Mesodermal cell (in vitro differentiated cells): ENCODE data around the gene MAP10.
"Not testable (repeated sequence)": the region's sequence is repeated elsewhere in the genome, so short reads cannot be mapped to it uniquely, and the experiment has no call there.

ENCODE experiments used
- H3K27ac ChIP-seq: 2 replicates; pipeline ENCODE4 v1.7.0; 2013; ENCODE audit warnings: mild to moderate bottlenecking, low read depth, low read length, moderate library complexity; ENCODE audit not compliant: severe bottlenecking
- H3K36me3 ChIP-seq: 2 replicates; pipeline ENCODE4 v1.7.1; 2013; ENCODE audit warnings: mild to moderate bottlenecking, low read length, moderate library complexity; ENCODE audit not compliant: control insufficient read depth, insufficient read depth
- H3K4me1 ChIP-seq: one replicate; pipeline ENCODE4 v1.7.1; 2013; ENCODE audit warnings: mild to moderate bottlenecking, low read length; ENCODE audit not compliant: insufficient read depth, control insufficient read depth, poor library complexity, severe bottlenecking
- H3K4me3 ChIP-seq: 2 replicates; pipeline ENCODE4 v1.7.0; 2013; ENCODE audit warnings: low read length, control low read depth, mild to moderate bottlenecking; ENCODE audit not compliant: insufficient read depth, poor library complexity, severe bottlenecking; ENCODE audit errors: extremely low read depth
- H3K9me3 ChIP-seq: 2 replicates; pipeline ENCODE4 v1.7.1; 2013; ENCODE audit warnings: mild to moderate bottlenecking, low read length, moderate library complexity; ENCODE audit not compliant: control insufficient read depth
- WGBS, 2 experiments: methylation state at CpG; one replicate each; pipeline ENCODE4 v1.1.5; 2013; ENCODE audit warnings: missing lambda C conversion rate in 2 of 2; ENCODE audit not compliant: insufficient coverage in 2 of 2; 5-methylcytosine and 5-hydroxymethylcytosine counted together

The MAP10 gene

DNA sequence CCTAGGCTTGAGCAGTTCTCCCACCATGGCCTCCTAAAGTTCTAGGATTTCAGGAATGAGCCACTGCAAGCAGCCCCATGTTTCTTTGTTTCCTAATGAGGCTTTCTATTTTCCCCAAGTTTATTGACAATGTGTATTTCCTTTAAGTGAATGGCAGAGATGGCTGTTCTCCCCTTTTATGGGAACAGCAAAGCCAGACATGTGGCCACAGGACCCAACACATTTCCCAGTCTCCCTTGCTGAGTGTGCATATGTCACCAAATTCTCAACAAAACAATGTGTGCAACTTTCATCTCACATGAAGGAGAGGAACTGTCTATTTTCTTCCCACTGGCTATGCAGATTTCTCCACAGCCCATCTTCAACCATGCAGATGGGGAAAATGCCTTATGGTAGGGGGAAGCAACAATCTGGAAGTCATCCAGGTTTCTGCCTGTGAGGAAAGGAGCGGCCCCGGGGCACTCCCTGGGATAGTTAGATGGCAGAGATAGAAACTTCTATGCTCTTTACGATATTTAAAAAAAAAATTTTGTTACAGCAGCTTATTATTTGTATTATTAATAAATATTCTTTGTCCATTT lies 28.6 kb upstream of the MAP10 start:
- Histone ChIP-seq H3K27ac (no peak overlapping the region), H3K9me3 (no peaks in the 10 kb centered on the region), H3K36me3 (no peaks in the 10 kb centered on the region), H3K4me1 (no peaks in the 10 kb centered on the region), H3K4me3 (no peak overlapping the region)
- 100% methylated on average over 2 of the region's 3 CpGs; no CpG with 5 or more reads in 1 of the 2 experiments for WGBS, 2 experiments

DNA sequence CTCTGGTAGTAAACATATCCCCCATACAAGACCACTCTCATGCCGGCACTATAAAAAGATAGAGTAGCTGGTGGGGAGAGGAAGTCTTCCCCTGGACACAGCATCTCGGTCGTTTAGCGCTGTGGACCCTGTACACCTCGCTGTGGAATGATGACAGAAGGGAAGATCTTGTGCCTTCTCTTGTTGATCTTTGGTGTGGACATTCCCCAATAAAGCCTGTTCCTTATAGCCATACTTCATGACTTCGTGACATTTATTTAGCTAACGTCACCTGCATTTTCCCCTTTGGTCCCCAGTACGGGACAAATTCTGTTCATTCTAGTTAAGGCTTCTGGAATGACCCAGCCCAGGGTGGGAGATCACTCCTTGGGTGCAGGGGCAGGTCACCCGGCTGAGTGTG lies 24.9 kb upstream of the MAP10 start:
- Histone ChIP-seq H3K4me1 (no peaks in the 10 kb centered on the region), H3K9me3 (no peaks in the 10 kb centered on the region), H3K27ac (no peak overlapping the region), H3K36me3 (no peaks in the 10 kb centered on the region), H3K4me3 (no peak overlapping the region)
- WGBS, 2 experiments = 96 to 97% methylated on average over 6 to 7 of the region's 9 CpGs

DNA sequence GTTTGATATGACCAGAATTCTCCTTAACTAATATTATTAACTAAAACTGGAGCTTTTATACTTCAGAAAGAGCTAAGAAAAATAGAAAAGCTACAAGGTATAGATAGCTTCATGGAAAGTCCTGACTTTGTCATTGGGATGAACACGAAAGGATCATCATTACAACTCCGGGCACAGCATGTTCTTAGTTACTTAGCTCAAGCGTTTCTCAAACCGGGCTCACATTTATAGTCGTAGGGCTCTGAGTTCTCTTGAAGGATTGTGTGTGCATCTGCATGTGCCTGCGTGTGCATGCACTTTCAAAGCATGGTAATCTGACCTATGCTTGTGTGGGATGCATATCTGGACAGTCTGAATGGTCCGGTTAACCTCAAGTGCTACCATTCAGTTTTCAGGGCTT lies 20.4 kb upstream of the MAP10 start:
- 86 to 92% methylated on average over 7 of the region's 7 CpGs for WGBS, 2 experiments
- H3K27ac ChIP-seq = no peak overlapping the region
- no peaks in the 10 kb centered on the region for H3K36me3 ChIP-seq

DNA sequence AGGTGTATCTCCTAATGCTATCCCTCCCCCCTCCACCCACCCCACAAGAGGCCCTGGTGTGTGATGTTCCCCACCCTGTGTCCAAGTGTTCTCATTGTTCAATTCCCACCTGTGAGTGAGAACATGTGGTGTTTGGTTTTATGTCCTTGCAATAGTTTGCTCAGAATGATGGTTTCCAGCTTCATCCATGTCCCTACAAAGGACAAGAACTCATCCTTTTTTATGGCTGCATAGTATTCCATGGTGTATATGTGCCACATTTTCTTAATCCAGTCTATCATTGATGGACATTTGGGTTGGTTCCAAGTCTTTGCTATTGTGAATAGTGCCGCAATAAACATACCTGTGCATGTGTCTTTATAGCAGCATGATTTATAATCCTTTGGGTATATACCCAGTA lies 19.6 kb upstream of the MAP10 start:
- not testable (repeated sequence) for H3K4me1 ChIP-seq, H3K27ac ChIP-seq, H3K4me3 ChIP-seq, H3K9me3 ChIP-seq, H3K36me3 ChIP-seq
- no CpG with 5 or more reads among the region's 1 CpG for WGBS, 2 experiments

More for the DNA sequence above, 20.4 kb upstream of the MAP10 start:
- no peak overlapping the region for H3K4me3 ChIP-seq
- H3K4me1 ChIP-seq = no peaks in the 10 kb centered on the region
- no peaks in the 10 kb centered on the region for H3K9me3 ChIP-seq

DNA sequence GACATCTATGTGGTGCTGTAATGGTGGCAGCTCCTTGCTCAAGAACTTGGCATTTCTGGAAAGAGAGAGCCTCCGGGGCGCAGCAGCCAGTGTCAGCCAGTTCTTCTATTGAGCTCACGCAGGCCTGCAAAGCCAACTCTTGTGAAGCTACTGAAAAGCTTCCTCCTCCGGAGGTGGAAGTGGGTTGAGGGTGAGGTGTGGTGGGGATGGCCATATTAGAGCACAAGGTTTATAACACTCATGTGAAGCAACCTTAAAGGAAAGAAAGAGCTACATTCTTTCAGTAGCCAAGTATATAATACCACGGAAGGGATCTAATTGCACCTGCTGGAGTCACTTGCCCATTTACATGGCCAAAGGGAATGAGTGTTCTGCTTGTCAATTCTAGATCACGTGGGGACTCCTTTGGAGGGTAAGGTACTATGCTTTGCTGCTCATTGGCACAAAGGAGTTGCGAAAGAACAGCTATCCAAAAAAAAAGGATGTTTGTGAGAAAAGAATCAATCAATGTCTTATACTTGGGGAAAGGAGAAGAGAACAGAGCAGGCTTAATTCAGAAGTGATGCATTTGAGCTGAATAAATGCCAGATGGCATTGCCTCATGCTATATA lies 18.3 kb upstream of the MAP10 start:
- H3K36me3 ChIP-seq = no peaks in the 10 kb centered on the region
- no peaks in the 10 kb centered on the region for H3K9me3 ChIP-seq
- H3K4me3 ChIP-seq = no peak overlapping the region
- H3K4me1 ChIP-seq = no peaks in the 10 kb centered on the region
- 90 to 93% methylated on average over 7 of the region's 7 CpGs for WGBS, 2 experiments
- H3K27ac ChIP-seq = no peak overlapping the region

DNA sequence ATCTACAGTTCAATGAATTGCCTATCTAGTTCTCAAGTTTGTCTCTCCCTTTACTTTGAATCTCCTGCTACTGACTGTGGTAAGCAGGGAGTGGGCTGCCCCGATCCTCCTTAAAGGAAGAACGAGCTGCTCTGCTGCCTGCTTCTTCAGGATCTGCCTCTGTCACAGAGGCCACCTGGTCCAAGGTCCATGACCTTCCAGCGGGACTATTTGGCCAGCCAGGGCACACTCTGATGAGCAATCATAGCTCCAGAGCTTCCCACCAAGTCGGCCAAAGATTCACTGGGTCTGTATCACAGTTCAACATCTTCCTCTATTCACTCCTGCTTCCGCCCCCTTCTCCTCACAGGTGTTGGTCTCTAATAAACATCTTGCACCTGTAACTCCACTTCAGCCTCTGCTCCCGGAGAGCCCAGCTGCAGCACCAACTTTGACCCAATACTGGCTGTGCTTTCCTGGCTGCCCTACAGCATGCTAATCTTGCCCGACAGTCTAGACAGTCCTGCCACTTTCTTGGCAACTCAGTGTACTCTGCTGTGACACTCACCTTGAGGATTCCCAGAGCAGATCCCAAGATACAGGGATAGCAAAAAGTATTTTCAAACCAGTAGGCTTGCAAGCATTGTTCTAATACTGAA lies 16.9 kb upstream of the MAP10 start:
- Histone ChIP-seq H3K36me3 (no peaks in the 10 kb centered on the region), H3K27ac (no peak overlapping the region), H3K4me3 (no peak overlapping the region), H3K9me3 (no peaks in the 10 kb centered on the region), H3K4me1 (no peaks in the 10 kb centered on the region)
- 79 to 80% methylated on average over 6 to 7 of the region's 7 CpGs for WGBS, 2 experiments

DNA sequence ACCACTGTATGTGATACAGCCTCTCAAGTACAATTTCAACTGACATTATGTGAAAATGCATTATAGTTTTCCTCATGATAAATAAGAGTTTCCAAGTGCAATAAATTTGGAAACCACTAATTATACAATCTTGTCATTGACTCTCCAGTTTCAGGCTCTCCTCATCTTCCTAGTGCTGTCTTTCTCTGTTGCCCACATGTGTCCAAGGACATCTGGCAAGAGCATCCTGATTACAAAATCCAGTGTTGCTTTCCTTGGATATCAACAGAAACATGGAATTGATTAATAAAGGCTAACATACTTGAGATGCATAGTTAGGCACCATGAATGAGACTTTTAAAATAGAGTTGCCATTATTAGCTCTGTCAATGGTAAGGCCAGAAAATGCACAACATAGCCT lies 15.6 kb upstream of the MAP10 start:
- Histone ChIP-seq H3K4me1 (no peaks in the 10 kb centered on the region), H3K9me3 (no peaks in the 10 kb centered on the region), H3K4me3 (no peak overlapping the region), H3K27ac (no peak overlapping the region), H3K36me3 (no peaks in the 10 kb centered on the region)

DNA sequence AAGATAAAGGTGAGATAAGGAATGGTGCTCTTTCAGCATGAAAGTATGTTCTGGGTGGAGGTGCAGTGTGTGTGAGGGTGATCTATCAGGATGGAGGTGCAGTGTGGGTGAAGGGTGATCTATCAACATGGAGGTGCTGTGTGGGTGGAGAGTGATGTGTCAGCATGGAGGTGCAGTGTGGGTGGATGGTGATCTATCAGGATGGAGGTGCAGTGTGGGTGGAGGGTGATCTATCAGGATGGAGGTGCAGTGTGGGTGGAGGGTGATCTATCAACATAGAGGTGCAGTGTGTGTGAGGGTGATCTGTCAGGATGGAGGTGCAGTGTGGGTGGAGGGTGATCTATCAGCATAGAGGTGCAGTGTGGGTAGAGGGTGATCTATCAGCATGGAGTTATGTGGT lies 12.3 kb upstream of the MAP10 start:
- Histone ChIP-seq H3K4me3 (no peak overlapping the region), H3K36me3 (no peaks in the 10 kb centered on the region)

DNA sequence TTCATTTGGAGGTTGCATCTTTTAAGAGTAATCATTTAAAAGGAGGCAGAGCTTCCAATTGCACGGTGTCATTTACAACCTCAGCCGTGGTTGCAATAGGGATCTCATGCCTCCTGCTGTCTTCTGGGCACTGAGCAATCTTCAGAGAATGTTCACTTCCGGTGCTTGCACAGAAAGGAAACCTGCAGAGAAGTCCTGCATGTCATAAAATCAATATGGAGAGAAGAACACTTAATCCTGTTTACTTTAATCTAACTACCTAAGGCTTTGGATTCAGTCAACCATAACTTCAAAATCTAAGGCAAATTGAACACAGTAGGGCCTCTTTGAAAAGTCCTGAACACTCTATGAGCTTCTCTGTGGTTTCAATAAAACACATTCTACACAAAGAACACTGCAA lies 11.3 kb upstream of the MAP10 start:
- no peak overlapping the region for H3K4me3 ChIP-seq
- H3K4me1 ChIP-seq = no peaks in the 10 kb centered on the region
- no peak overlapping the region for H3K27ac ChIP-seq
- H3K36me3 ChIP-seq = no peaks in the 10 kb centered on the region
- 43 to 59% methylated on average over 2 to 3 of the region's 3 CpGs for WGBS, 2 experiments
- H3K9me3 ChIP-seq = no peaks in the 10 kb centered on the region

More for the DNA sequence above, 12.3 kb upstream of the MAP10 start:
- Histone ChIP-seq H3K27ac (no peak overlapping the region), H3K4me1 (no peaks in the 10 kb centered on the region), H3K9me3 (no peaks in the 10 kb centered on the region)

DNA sequence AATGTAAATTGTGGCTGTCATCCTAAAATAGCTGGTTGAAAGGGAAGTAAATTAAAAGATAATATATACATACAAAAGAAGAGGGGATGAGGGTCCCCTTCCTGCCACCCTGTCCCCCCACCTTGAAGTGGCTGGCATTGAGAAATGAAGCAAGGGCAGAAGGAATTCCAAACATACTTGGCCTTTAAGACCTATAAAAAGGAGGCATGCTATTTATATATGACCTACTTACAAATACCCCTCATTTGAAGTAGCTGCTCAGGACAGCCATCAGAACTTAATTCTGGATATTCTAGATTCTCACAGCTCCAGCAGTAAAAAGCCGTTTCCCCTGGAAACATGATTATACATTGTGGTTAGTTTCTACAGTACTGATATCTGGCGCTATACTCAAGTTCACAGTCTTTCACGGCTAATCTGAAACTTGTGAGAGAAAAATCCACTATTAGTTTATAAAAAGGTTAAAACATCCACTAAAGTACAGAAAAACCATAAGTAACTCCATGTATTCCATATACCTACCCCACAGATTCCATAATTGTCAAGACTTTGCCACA lies 9.6 kb upstream of the MAP10 start:
- no peak overlapping the region for H3K27ac ChIP-seq
- no peak overlapping the region for H3K4me3 ChIP-seq
- no CpG with 5 or more reads among the region's 3 CpGs for WGBS, 2 experiments
- no peaks in the 10 kb centered on the region for H3K9me3 ChIP-seq
- no peaks in the 10 kb centered on the region for H3K4me1 ChIP-seq
- no peaks in the 10 kb centered on the region for H3K36me3 ChIP-seq

DNA sequence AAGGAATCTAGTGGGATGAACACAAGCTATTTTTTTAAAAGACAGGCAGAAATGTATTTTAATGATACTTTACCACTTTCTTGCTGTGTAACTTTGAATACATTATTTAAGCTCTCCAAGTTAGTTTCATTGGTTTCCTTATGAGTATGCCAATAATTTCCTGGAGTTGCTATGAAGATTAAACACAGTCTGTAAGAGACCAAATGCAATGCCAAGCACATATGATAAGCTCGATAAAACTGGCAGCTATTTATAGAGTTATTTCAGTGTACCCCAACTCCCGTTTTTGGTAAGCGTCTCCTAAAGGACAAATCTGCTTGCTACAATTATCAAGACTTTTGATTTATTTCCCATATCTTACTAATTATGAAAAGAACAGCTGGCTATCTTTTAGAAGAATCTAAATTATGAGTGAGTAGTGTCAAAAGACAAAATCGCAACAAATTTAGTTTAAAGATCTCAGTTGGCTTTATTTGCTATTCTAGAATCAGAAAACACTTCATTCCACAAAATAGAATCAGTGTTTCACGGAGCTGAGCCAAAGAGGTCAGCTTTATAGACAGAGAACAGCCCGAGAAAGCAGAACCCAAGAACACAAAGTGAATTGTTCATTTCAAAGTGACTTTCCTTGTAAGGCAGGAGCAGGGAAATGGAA lies 7.2 kb upstream of the MAP10 start:
- Histone ChIP-seq H3K9me3 (no peaks in the 10 kb centered on the region), H3K36me3 (no peaks in the 10 kb centered on the region), H3K4me1 (no peaks in the 10 kb centered on the region), H3K27ac (no peak overlapping the region), H3K4me3 (no peak overlapping the region)
- 100% methylated on average over 1 to 2 of the region's 6 CpGs for WGBS, 2 experiments
